NCI-H1694 treated with DMSO at 0.1 percent for 48 hours (cell line): Measurements from ENCODE around the gene WWP2.
"Not testable (repeated sequence)": the region's sequence is repeated elsewhere in the genome, so short reads cannot be mapped to it uniquely, and the experiment has no call there.

Experiments
- DNase-seq: peaks from one replicate; lab custom pipeline; 2025; lab: John Stamatoyannopoulos, UW

The WWP2 gene

GRCh38 chr16:69745959-69746358, 16.2 kb upstream of the WWP2 start:
- DNase-seq: no peak

- DNase-seq: no peak
These were observed 15.0 kb upstream of the WWP2 start for GRCh38 chr16:69747115-69747514.

GRCh38 chr16:69748694-69749345, 13.3 kb upstream of the WWP2 start:
- no peak for DNase-seq

GRCh38 chr16:69754143-69754468, 8.0 kb upstream of the WWP2 start:
- DNase-seq: no peak

GRCh38 chr16:69754469-69755310, 7.4 kb upstream of the WWP2 start, which contains the start of gene NOB1:
NOB1 (minus strand) TSS chr16:69754926; CDS start chr16:69754910, 16 bp downstream.
- DNase-seq: peak; percentile 84

GRCh38 chr16:69756705-69757104, 5.4 kb upstream of the WWP2 start:
- DNase-seq: no peak

- not testable (repeated sequence) for DNase-seq
These were observed 4.8 kb upstream of the WWP2 start for GRCh38 chr16:69757375-69757774.

- DNase-seq: no peak
These were observed 874 bp downstream of the WWP2 start for GRCh38 chr16:69762814-69763598.

GRCh38 chr16:69763599-69763942, 1.4 kb downstream of the WWP2 start:
- DNase-seq: no peak

GRCh38 chr16:69767459-69768229, 5.5 kb downstream of the WWP2 start:
- no peak for DNase-seq

- DNase-seq: no peak
These were observed 6.5 kb downstream of the WWP2 start for GRCh38 chr16:69768666-69769065.

GRCh38 chr16:69769404-69769803, 7.3 kb downstream of the WWP2 start:
- DNase-seq: no peak

GRCh38 chr16:69771651-69771967, 9.5 kb downstream of the WWP2 start:
- no peak for DNase-seq

GRCh38 chr16:69773260-69773947, 11.3 kb downstream of the WWP2 start:
- DNase-seq: no peak

- DNase-seq: no peak
These were observed 13.4 kb downstream of the WWP2 start for GRCh38 chr16:69775563-69775962.

GRCh38 chr16:69779724-69780123, 17.6 kb downstream of the WWP2 start:
- DNase-seq: no peak

- DNase-seq: no peak
These were observed 19.0 kb downstream of the WWP2 start for GRCh38 chr16:69781118-69781517.

- no peak for DNase-seq
These were observed 22.5 kb downstream of the WWP2 start for GRCh38 chr16:69784586-69784985.

- no peak for DNase-seq
These were observed 25.8 kb downstream of the WWP2 start for GRCh38 chr16:69787883-69788282.

- not testable (repeated sequence) for DNase-seq
These were observed 29.3 kb downstream of the WWP2 start for GRCh38 chr16:69791391-69791847.

GRCh38 chr16:69793526-69793925, 31.4 kb downstream of the WWP2 start:
- DNase-seq: no peak

GRCh38 chr16:69794486-69794885, 32.4 kb downstream of the WWP2 start:
- no peak for DNase-seq
